Fibroblast of mammary gland (primary cell): ENCODE measurements around the gene DMWD.

ENCODE experiments used
- DNase-seq: peaks from one replicate; pipeline ENCODE4 v3.0.0-alpha.2; 2010; ENCODE audit warnings: low read depth
- H3K4me3 ChIP-seq: 2 replicates; pipeline ENCODE4 v1.5.1; 2011; ENCODE audit warnings: low read depth, mild to moderate bottlenecking, low read length, moderate library complexity; ENCODE audit not compliant: control insufficient read depth
- TF ChIP-seq, protein P1 (sequence below): conservative IDR thresholded peaks from 2 replicates; pipeline ENCODE4 v1.5.1; 2011; ENCODE audit warnings: low read depth, low read length, inconsistent platforms; ENCODE audit not compliant: control insufficient read depth, insufficient read depth

DMWD gene

DNA sequence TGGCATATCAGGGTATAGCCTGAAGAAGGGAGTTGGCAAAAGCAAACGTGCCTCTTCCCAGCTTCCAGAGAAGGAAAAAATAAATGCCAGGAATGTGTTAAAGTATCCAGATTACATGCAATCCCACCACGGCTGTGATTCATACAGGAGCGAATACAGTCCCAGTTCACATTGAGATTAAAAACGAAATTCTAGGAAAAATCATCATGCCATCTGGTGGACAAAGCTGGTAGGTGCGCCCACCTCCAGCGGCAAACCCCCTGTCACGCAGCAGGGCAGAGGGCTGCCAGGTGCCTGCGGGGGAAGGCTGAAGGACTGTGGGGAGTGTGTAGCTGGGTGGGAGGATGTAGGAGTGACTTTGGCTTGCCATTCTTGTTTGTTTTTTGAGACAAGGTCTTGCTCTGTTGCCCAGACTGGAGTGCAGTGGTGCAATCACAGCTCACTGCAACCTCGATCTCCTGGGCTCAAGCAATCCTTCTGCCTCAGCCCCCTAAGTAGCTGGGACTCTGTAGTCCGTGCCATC lies 6.4 kb upstream of the DMWD start:
- no peak overlapping the region for H3K4me3 ChIP-seq
- peak; percentile 79 for DNase-seq
- TF ChIP-seq, protein P1, sequence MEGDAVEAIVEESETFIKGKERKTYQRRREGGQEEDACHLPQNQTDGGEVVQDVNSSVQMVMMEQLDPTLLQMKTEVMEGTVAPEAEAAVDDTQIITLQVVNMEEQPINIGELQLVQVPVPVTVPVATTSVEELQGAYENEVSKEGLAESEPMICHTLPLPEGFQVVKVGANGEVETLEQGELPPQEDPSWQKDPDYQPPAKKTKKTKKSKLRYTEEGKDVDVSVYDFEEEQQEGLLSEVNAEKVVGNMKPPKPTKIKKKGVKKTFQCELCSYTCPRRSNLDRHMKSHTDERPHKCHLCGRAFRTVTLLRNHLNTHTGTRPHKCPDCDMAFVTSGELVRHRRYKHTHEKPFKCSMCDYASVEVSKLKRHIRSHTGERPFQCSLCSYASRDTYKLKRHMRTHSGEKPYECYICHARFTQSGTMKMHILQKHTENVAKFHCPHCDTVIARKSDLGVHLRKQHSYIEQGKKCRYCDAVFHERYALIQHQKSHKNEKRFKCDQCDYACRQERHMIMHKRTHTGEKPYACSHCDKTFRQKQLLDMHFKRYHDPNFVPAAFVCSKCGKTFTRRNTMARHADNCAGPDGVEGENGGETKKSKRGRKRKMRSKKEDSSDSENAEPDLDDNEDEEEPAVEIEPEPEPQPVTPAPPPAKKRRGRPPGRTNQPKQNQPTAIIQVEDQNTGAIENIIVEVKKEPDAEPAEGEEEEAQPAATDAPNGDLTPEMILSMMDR = peak; percentile 71

DNA sequence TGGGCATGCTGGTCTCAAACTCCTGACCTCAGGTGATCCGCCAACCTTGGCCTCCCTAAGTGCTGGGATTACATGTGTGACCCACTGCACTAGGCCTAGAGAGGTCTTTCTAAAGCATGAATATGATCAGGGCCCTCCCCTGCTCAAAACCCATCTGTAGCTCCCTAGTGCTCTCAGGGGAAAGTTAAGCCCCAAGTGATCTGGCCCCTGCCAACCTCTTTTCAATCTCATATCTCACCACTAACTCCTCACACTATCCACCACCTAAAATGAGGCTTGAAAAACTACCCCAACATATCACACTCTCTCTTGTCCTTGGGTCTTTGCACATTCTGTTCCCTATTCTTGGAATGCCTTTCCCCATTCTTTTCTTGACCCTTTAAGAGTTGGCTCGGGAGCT lies 2.0 kb upstream of the DMWD start:
- TF ChIP-seq, protein P1 = no peak
- no peak for DNase-seq

DNA sequence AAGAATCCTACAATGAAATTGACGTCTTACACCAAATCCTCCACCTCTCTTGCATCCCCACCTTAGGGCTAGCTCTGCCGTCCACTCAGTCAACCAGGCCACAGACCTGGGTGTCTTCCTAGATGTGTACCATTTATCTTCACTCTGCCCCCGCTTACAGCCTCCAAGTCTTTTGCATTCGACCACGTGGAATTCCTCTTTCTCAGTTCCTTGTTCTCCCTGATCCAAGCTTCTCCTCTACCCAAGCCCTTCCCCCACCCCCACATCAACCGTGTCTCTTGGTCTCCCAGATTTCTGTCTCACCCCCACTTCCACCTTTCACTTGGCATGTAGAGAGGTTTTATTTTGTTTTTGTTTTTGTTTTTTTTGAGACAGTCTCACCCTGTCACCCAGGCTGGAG lies 1.2 kb upstream of the DMWD start:
- DNase-seq = no peak
- TF ChIP-seq, protein P1 = no peak
- H3K4me3 ChIP-seq = no peak overlapping the region

More for the DNA sequence above, 2.0 kb upstream of the DMWD start:
- H3K4me3 ChIP-seq = no peak overlapping the region

DNA sequence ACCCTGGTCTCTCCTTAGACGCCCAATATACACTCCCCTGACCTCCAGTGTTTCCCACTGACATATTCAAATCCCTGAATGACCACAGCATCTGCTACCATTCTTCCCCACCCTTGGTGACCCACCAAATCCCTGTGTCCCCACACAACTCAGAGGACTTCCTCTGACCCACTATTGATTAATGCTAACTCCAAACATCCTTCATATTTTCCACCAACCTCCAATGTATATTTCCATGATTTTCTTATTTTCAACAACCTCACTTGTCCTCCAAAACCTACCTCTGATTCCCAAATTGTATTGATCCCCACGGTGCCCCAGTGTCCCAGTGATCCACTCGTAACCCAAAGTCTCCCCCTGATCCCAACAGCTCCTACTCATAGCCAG lies 526 bp upstream of the DMWD start:
- peak overlapping the region; percentile 13 for H3K4me3 ChIP-seq
- DNase-seq = no peak
- TF ChIP-seq, protein P1 = no peak

DNA sequence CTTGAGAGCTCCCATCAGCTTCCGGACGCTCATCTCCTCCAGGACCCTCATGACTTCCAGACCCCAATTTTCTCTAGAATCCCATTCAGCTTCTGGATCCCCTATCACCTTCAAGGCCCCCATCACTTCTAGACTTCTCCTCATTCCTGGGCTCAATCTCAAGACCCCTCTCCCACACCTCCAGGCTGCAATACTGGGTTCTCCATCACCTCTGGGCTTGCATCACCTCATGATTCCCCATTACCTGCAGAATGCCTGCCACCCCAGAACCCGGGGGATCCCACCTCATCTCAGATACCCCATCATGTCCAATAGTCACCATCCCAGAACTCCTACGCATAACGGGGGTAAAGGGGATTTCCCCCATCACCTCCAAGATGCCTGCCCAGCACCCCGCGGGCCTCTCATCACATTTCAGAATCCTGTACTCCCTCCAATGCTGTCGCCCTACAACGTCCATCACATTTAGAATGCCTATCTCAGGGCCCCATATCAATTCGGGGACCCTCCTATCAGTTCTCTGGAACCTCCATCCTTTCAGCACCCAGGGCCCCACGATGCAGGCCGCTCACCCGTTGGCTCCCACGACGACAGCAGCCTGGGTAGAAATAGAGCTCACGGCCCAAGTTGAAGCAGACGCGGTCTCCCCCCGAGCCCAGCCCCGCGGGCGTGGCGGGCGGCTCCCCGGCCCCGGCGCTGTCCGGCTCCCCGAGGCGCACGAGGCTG lies 738 bp downstream of the DMWD start:
- TF ChIP-seq, protein P1 = no peak

DNA sequence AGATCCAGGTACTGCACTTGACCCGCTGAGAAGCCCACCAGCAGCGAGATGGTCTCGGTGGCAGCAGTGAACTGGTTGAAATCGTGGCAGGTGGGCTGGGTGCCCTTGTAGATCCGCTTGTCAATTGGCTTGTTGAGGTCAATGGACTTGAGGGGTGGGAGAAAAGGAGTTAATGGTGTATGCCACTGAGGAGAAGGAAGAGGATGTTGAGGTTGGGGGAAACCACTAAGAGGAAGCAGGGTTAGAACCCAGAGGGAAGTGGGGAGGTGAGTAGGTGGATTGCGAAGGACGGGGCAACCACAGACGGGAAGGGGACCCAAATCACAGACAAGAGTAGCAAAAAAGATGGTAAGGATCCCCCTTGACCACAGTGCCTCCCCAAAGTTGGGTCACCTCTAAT lies 1.7 kb downstream of the DMWD start:
- peak overlapping the region; percentile 90 for H3K4me3 ChIP-seq
- DNase-seq = no peak
- TF ChIP-seq, protein P1 = no peak

More for the DNA sequence above, 738 bp downstream of the DMWD start:
- H3K4me3 ChIP-seq = peak overlapping the region; percentile 90
- DNase-seq = no peak
